NB4 (cell line): Measurements from ENCODE around the gene GSTM2.

Experiments
- CTCF ChIP-seq: IDR thresholded peaks from one replicate; pipeline ENCODE4 v1.5.1; 2012; ENCODE audit warnings: low read depth, low read length
- MAX ChIP-seq: IDR thresholded peaks from 2 replicates; pipeline ENCODE4 v1.6.1; 2011; ENCODE audit warnings: low read depth, low read length
- MYC ChIP-seq: IDR thresholded peaks from 2 replicates; pipeline ENCODE4 v1.6.1; 2011; ENCODE audit warnings: low read depth, low read length
- POLR2A ChIP-seq: IDR thresholded peaks from 2 replicates; pipeline ENCODE4 v1.6.1; 2011; ENCODE audit warnings: mild to moderate bottlenecking; ENCODE audit not compliant: insufficient read length; ENCODE audit errors: extremely low read depth

GRCh38 chr1:109620841-109621286 lies 47.0 kb upstream of the GSTM2 start:
- TF ChIP-seq CTCF (no peak), MAX (peak; percentile 71), POLR2A (peak; percentile 14), MYC (no peak)
